Naive thymus-derived CD8-positive, alpha-beta T cell (primary cell): ENCODE results near the gene MTURN. TPM values are rescaled to one million over a fixed set of nuclear protein-coding genes. Genes with fewer than 3 reads are reported as not detected.
"Not testable (repeated sequence)": the region's sequence is repeated elsewhere in the genome, so short reads cannot be mapped to it uniquely, and the experiment has no call there.

Experiments used
- ATAC-seq, 2 donors: fragments of 150-1000 bp; cut with Tn5 transposase in 1 of 2; sonication (Bioruptor Pico), chemical (Tn5 transposase) in 1 of 2; 1 replicate in 1 of 2; 2 replicates in 1 of 2; pipeline ENCODE4 v1.10.0; 2021; ENCODE audit warnings: mild to moderate bottlenecking in 2 of 2, moderate library complexity in 2 of 2
- POLR2A ChIA-PET: fragments of 350-600 bp; sonication (Branson Sonifier 250); formaldehyde crosslinking; loops from one replicate; lab custom pipeline; 2021; ENCODE audit warnings: antibody characterized with exemption; lab: Charles Lee
- DNase-seq, 10 donors: peaks; one replicate each; pipeline versions ENCODE4 v3.0.0 to v3.0.0-alpha.2; 2020 to 2022
- H3K27ac Mint-ChIP-seq, 10 donors: one replicate each; pipeline ENCODE4 v1.8.0; 2020 to 2022; ENCODE audit warnings: mild to moderate bottlenecking in 10 of 10, mixed read lengths in 10 of 10, moderate library complexity in 4 of 10, inconsistent platforms in 1 of 10
- H3K27me3 Mint-ChIP-seq, 5 donors: one replicate each; pipeline ENCODE4 v1.8.0; 2021 to 2022; ENCODE audit warnings: mixed read lengths in 5 of 5
- H3K36me3 Mint-ChIP-seq, 3 donors: one replicate each; pipeline ENCODE4 v1.8.0; 2020 to 2022; ENCODE audit warnings: mixed read lengths in 3 of 3, mild to moderate bottlenecking in 2 of 3, inconsistent platforms in 1 of 3
- H3K4me1 Mint-ChIP-seq, 4 donors: one replicate each; pipeline ENCODE4 v1.8.0; 2021 to 2022; ENCODE audit warnings: mixed read lengths in 4 of 4
- H3K4me3 Mint-ChIP-seq, 10 donors: one replicate each; pipeline ENCODE4 v1.8.0; 2020 to 2022; ENCODE audit warnings: mild to moderate bottlenecking in 10 of 10, mixed read lengths in 10 of 10, moderate library complexity in 6 of 10, inconsistent platforms in 1 of 10
- H3K9me3 Mint-ChIP-seq, 9 donors: one replicate each; pipeline ENCODE4 v1.8.0; 2020 to 2022; ENCODE audit warnings: mixed read lengths in 9 of 9, mild to moderate bottlenecking in 3 of 9, inconsistent platforms in 1 of 9, moderate library complexity in 1 of 9
- polyA plus RNA-seq, 3 donors: library from polyadenylated mRNA; unstranded; fragments of 300-500 nt; fragmentation: Illumina TruSeq; gene quantifications; one replicate each; pipeline ENCODE4 v1.2.3, GENCODE V29; 2021
- total RNA-seq, 8 experiments: library from RNA in 2 of 8; stranded (reverse) in 2 of 8; gene quantifications; one replicate each; pipeline ENCODE4 v1.2.3 and lab custom pipeline; 2021 to 2026

Gene MTURN
- total and polyA plus RNA-seq, 5 experiments from 2014 or later: 1.4 to 18.0 (median 5.2) TPM

- Mint-ChIP-seq H3K4me3 (no peak overlapping the region), H3K4me1 (peaks cover 0 to 15% (median 0%) of the 10 kb centered on the region in 4 donors), H3K27me3 (no peaks in the 10 kb centered on the region), H3K36me3 (peaks cover 0 to 4% (median 0%) of the 10 kb centered on the region in 3 donors), H3K27ac (no peak overlapping the region), H3K9me3 (peaks cover 2 to 25% (median 11%) of the 10 kb centered on the region in 9 donors)
- ATAC-seq (no peak), DNase-seq (no peak)
- POLR2A ChIA-PET: no interaction called here
These were observed 52.7 kb downstream of the MTURN start for GRCh38 chr7:30187513-30187912.

GRCh38 chr7:30188381-30188780 lies 53.6 kb downstream of the MTURN start:
- H3K4me1 Mint-ChIP-seq: peaks cover 0 to 17% (median 0%) of the 10 kb centered on the region in 4 donors
- not testable (repeated sequence) for H3K4me3 Mint-ChIP-seq

GRCh38 chr7:30188811-30189210 lies 54.0 kb downstream of the MTURN start:
- H3K27ac Mint-ChIP-seq: no peak overlapping the region
- ATAC-seq: no peak
- peaks cover 0 to 18% (median 0%) of the 10 kb centered on the region in 4 donors for H3K4me1 Mint-ChIP-seq
- POLR2A ChIA-PET: no interaction called here
- no peak for DNase-seq
- peaks cover 0 to 4% (median 0%) of the 10 kb centered on the region in 3 donors for H3K36me3 Mint-ChIP-seq
- H3K9me3 Mint-ChIP-seq: peaks cover 2 to 25% (median 11%) of the 10 kb centered on the region in 9 donors
- no peaks in the 10 kb centered on the region for H3K27me3 Mint-ChIP-seq
- no peak overlapping the region for H3K4me3 Mint-ChIP-seq

More at GRCh38 chr7:30188381-30188780, 53.6 kb downstream of the MTURN start:
- DNase-seq, H3K27me3 Mint-ChIP-seq, ATAC-seq, H3K36me3 Mint-ChIP-seq, POLR2A ChIA-PET: not testable (repeated sequence)
- H3K27ac Mint-ChIP-seq: peak overlapping the region in 1 of 10 donors; percentile 77
- peaks cover 2 to 25% (median 11%) of the 10 kb centered on the region in 9 donors for H3K9me3 Mint-ChIP-seq

- Mint-ChIP-seq H3K27me3 (peaks cover 0 to 2% (median 0%) of the 10 kb centered on the region in 5 donors), H3K4me1 (peaks cover 0 to 3% (median 0%) of the 10 kb centered on the region in 4 donors), H3K36me3 (peaks cover 0 to 19% (median 14%) of the 10 kb centered on the region in 3 donors), H3K27ac (no peak overlapping the region), H3K9me3 (peaks cover 8 to 31% (median 25%) of the 10 kb centered on the region in 9 donors), H3K4me3 (no peak overlapping the region)
- DNase-seq (no peak), ATAC-seq (no peak)
- POLR2A ChIA-PET: no interaction called here
These were observed 57.0 kb downstream of the MTURN start for GRCh38 chr7:30191809-30192208.

GRCh38 chr7:30193336-30193943 lies 58.7 kb downstream of the MTURN start:
- H3K4me1 Mint-ChIP-seq: peaks cover 0 to 3% (median 0%) of the 10 kb centered on the region in 4 donors
- no peak overlapping the region for H3K4me3 Mint-ChIP-seq
- no peak for DNase-seq
- peaks cover 0 to 2% (median 0%) of the 10 kb centered on the region in 5 donors for H3K27me3 Mint-ChIP-seq
- H3K9me3 Mint-ChIP-seq: peaks cover 5 to 28% (median 15%) of the 10 kb centered on the region in 9 donors
- H3K27ac Mint-ChIP-seq: no peak overlapping the region
- POLR2A ChIA-PET: no interaction called here
- no peak for ATAC-seq
- peaks cover 0 to 22% (median 18%) of the 10 kb centered on the region in 3 donors for H3K36me3 Mint-ChIP-seq

GRCh38 chr7:30196408-30196807 lies 61.6 kb downstream of the MTURN start:
- POLR2A ChIA-PET: no interaction called here
- peaks cover 0 to 22% (median 18%) of the 10 kb centered on the region in 3 donors for H3K36me3 Mint-ChIP-seq
- H3K27me3 Mint-ChIP-seq: peaks cover 0 to 2% (median 0%) of the 10 kb centered on the region in 5 donors
- peaks cover 5 to 28% (median 15%) of the 10 kb centered on the region in 9 donors for H3K9me3 Mint-ChIP-seq
- no peak for DNase-seq
- H3K4me3 Mint-ChIP-seq: no peak overlapping the region
- H3K4me1 Mint-ChIP-seq: peaks cover 0 to 7% (median 0%) of the 10 kb centered on the region in 4 donors
- no peak overlapping the region for H3K27ac Mint-ChIP-seq
- no peak for ATAC-seq

- no peak overlapping the region for H3K4me3 Mint-ChIP-seq
- H3K27me3 Mint-ChIP-seq: peaks cover 0 to 2% (median 0%) of the 10 kb centered on the region in 5 donors
- no peak overlapping the region for H3K27ac Mint-ChIP-seq
- POLR2A ChIA-PET: no interaction called here
- peaks cover 0 to 11% (median 0%) of the 10 kb centered on the region in 4 donors for H3K4me1 Mint-ChIP-seq
- H3K9me3 Mint-ChIP-seq: peaks cover 5 to 28% (median 15%) of the 10 kb centered on the region in 9 donors
- H3K36me3 Mint-ChIP-seq: peaks cover 0 to 22% (median 18%) of the 10 kb centered on the region in 3 donors
- ATAC-seq (no peak), DNase-seq (no peak)
These were observed 62.7 kb downstream of the MTURN start for GRCh38 chr7:30197438-30197837.

GRCh38 chr7:30199271-30199670 lies 64.5 kb downstream of the MTURN start:
- no peak for DNase-seq
- H3K27ac Mint-ChIP-seq: no peak overlapping the region
- H3K9me3 Mint-ChIP-seq: peaks cover 5 to 28% (median 15%) of the 10 kb centered on the region in 9 donors
- no peak overlapping the region for H3K4me3 Mint-ChIP-seq
- peaks cover 0 to 8% (median 0%) of the 10 kb centered on the region in 4 donors for H3K4me1 Mint-ChIP-seq
- peaks cover 0 to 22% (median 18%) of the 10 kb centered on the region in 3 donors for H3K36me3 Mint-ChIP-seq
- ATAC-seq: no peak
- peaks cover 0 to 2% (median 0%) of the 10 kb centered on the region in 5 donors for H3K27me3 Mint-ChIP-seq
- POLR2A ChIA-PET: no interaction called here

- DNase-seq (no peak), ATAC-seq (no peak)
- H3K27ac Mint-ChIP-seq: no peak overlapping the region
- POLR2A ChIA-PET: no interaction called here
- H3K4me3 Mint-ChIP-seq: no peak overlapping the region
- H3K4me1 Mint-ChIP-seq: peaks cover 0 to 8% (median 0%) of the 10 kb centered on the region in 4 donors
- peaks cover 4 to 21% (median 14%) of the 10 kb centered on the region in 9 donors for H3K9me3 Mint-ChIP-seq
- H3K36me3 Mint-ChIP-seq: peaks cover 0 to 16% (median 16%) of the 10 kb centered on the region in 3 donors
- peaks cover 0 to 2% (median 0%) of the 10 kb centered on the region in 5 donors for H3K27me3 Mint-ChIP-seq
These were observed 65.8 kb downstream of the MTURN start for GRCh38 chr7:30200591-30200990.

- POLR2A ChIA-PET: no interaction called here
- Mint-ChIP-seq H3K36me3 (peaks cover 0 to 10% (median 10%) of the 10 kb centered on the region in 3 donors), H3K27ac (no peak overlapping the region), H3K9me3 (peaks cover 0 to 15% (median 10%) of the 10 kb centered on the region in 9 donors), H3K4me3 (no peak overlapping the region), H3K27me3 (no peaks in the 10 kb centered on the region), H3K4me1 (peaks cover 0 to 8% (median 0%) of the 10 kb centered on the region in 4 donors)
- no peak for ATAC-seq
- DNase-seq: no peak
These were observed 66.4 kb downstream of the MTURN start for GRCh38 chr7:30201161-30201666.

- no peak for ATAC-seq
- no peaks in the 10 kb centered on the region for H3K27me3 Mint-ChIP-seq
- H3K4me1 Mint-ChIP-seq: peaks cover 0 to 8% (median under 1%) of the 10 kb centered on the region in 4 donors
- H3K27ac Mint-ChIP-seq: peak overlapping the region in 1 of 10 donors; percentile 15
- POLR2A ChIA-PET: no interaction called here
- no peak for DNase-seq
- no peak overlapping the region for H3K4me3 Mint-ChIP-seq
- H3K36me3 Mint-ChIP-seq: peaks cover 0 to 3% (median 3%) of the 10 kb centered on the region in 3 donors
- peaks cover 0 to 8% (median 3%) of the 10 kb centered on the region in 9 donors for H3K9me3 Mint-ChIP-seq
These were observed 67.1 kb downstream of the MTURN start for GRCh38 chr7:30201921-30202320.

- H3K4me3 Mint-ChIP-seq: no peak overlapping the region
- DNase-seq (no peak), ATAC-seq (no peak)
- H3K36me3 Mint-ChIP-seq: no peaks in the 10 kb centered on the region
- H3K4me1 Mint-ChIP-seq: peaks cover 0 to 8% (median 1%) of the 10 kb centered on the region in 4 donors
- H3K27me3 Mint-ChIP-seq: no peaks in the 10 kb centered on the region
- no peak overlapping the region for H3K27ac Mint-ChIP-seq
- peaks cover 0 to under 1% (median 0%) of the 10 kb centered on the region in 9 donors for H3K9me3 Mint-ChIP-seq
- POLR2A ChIA-PET: no interaction called here
These were observed 67.9 kb downstream of the MTURN start for GRCh38 chr7:30202671-30203070.

GRCh38 chr7:30206491-30206890 lies 71.7 kb downstream of the MTURN start:
- Mint-ChIP-seq H3K9me3 (no peaks in the 10 kb centered on the region), H3K27ac (no peak overlapping the region), H3K4me1 (peaks cover 0 to 3% (median 1%) of the 10 kb centered on the region in 4 donors), H3K36me3 (no peaks in the 10 kb centered on the region), H3K27me3 (peaks cover 0 to 4% (median 0%) of the 10 kb centered on the region in 5 donors), H3K4me3 (no peak overlapping the region)
- POLR2A ChIA-PET: no interaction called here
- ATAC-seq: no peak
- DNase-seq: no peak
